ENCODE results near the gene RXRB. TPM values are rescaled to one million over a fixed set of nuclear protein-coding genes. Genes with fewer than 3 reads are reported as not detected.

Gene RXRB
- total and polyA plus RNA-seq, 7 donors = 19.2 to 45.9 (median 34.7) TPM

DNA sequence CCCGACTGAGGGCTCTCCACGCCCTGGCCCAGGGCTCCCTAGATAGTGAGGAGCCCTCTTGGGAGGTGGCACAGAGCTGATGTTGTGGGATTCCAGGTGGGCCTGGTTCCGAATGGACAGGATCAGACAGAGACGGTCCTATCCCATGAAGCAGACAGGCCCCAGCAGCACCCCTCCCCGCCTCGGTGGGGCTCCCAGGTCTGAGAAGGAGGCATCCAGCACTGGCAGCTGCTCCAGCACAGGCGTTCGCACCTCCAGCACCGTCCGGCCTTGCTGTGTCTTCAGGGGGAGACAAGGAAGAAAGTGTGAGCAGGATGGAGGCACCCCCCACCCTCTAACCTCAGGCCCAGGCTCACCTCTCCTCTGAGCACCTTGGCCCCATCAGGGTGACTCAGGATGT is 36.9 kb downstream of the RXRB start:
- DNase-seq (no peak), ATAC-seq (no peak)
- 80 to 89% (median 86%) methylated on average over 10 of the region's 10 CpGs for WGBS, 3 donors

DNA sequence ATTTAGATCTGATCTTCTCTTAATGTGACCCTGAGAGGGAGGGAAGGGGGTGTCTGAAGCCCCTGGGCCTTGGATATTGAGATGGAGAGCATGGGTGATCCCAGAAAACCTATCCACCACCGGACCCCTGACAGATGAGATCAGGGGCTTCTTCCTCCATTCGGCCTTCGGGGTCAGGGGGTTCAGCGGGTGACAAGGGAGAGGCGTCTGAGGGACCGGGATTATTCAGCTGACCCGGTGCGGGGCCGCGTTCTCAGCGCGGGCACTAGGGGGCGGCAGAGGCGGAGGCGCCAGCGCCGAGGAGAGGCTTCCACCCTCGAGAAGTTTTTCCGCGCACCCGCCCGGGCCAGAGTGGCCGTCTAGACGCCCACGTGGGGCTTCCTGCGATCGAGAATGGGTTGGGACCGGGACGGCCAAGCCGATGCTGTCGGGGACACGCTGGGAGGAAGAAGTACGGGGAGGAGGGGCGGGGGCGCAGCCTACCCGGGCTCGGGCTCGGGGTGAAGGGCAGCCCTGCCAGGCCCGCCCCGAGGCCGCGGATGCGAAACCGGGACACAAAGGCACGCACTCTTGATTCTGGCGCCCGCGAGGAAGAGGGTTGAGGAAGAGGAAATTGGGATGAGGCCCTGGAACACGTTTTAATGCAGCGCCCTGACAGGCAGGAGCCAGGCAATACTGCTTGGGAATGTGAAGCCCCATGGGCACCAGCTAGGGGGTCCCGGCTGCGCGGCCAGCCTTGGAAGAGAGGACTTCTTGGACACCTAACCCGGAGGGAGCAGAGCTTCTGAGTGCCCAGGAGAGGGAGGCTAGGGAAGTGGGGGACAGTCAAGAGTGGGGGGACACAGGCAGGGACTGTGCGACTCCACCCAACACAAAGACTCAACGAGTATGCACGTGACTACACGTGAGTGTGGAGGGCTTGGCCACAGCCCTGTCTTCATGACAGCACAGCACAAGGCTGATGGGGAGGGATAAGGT is 38.8 kb downstream of the RXRB start:
- Histone ChIP-seq H3K9me3 (no peaks in the 10 kb centered on the region), H3K36me3 (ENCODE audit: insufficient read depth in 1 of 2, low read depth in 1 of 2) (no peaks in the 10 kb centered on the region), H3K4me1 (peaks cover 5% of the 10 kb centered on the region), H3K27ac (no peak overlapping the region), H3K4me3 (peak overlapping the region; percentile 70), H3K27me3 (ENCODE audit: insufficient read depth in 3 of 3, low read length in 2 of 3) (no peaks in the 10 kb centered on the region)
- TF ChIP-seq, protein P1, sequence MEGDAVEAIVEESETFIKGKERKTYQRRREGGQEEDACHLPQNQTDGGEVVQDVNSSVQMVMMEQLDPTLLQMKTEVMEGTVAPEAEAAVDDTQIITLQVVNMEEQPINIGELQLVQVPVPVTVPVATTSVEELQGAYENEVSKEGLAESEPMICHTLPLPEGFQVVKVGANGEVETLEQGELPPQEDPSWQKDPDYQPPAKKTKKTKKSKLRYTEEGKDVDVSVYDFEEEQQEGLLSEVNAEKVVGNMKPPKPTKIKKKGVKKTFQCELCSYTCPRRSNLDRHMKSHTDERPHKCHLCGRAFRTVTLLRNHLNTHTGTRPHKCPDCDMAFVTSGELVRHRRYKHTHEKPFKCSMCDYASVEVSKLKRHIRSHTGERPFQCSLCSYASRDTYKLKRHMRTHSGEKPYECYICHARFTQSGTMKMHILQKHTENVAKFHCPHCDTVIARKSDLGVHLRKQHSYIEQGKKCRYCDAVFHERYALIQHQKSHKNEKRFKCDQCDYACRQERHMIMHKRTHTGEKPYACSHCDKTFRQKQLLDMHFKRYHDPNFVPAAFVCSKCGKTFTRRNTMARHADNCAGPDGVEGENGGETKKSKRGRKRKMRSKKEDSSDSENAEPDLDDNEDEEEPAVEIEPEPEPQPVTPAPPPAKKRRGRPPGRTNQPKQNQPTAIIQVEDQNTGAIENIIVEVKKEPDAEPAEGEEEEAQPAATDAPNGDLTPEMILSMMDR (IDR thresholded peaks at IDR 0.05) = peak; percentile 91
- WGBS, 3 donors = 6 to 7% (median 6%) methylated on average over 44 to 58 of the region's 58 CpGs
- intact Hi-C loops (cut with DNase I) = loop anchor here (1.0 to 2.0 kb wide), 3 partner anchors 36 to 87 kb away; no protein-coding TSS in a partner anchor
- DNase-seq (peak; percentile 84 to 90), ATAC-seq (peak; percentile 92 to 100 (median 94))

More for the DNA sequence above, 36.9 kb downstream of the RXRB start:
- Histone ChIP-seq H3K9me3 (no peaks in the 10 kb centered on the region), H3K4me3 (no peak overlapping the region), H3K36me3 (ENCODE audit: insufficient read depth in 1 of 2, low read depth in 1 of 2) (no peaks in the 10 kb centered on the region), H3K4me1 (peaks cover 5% of the 10 kb centered on the region), H3K27me3 (ENCODE audit: insufficient read depth in 3 of 3, low read length in 2 of 3) (no peaks in the 10 kb centered on the region), H3K27ac (no peak overlapping the region)
- intact Hi-C loops (cut with DNase I) = no loop called here
- TF ChIP-seq, protein P1 (IDR thresholded peaks at IDR 0.05) = no peak

DNA sequence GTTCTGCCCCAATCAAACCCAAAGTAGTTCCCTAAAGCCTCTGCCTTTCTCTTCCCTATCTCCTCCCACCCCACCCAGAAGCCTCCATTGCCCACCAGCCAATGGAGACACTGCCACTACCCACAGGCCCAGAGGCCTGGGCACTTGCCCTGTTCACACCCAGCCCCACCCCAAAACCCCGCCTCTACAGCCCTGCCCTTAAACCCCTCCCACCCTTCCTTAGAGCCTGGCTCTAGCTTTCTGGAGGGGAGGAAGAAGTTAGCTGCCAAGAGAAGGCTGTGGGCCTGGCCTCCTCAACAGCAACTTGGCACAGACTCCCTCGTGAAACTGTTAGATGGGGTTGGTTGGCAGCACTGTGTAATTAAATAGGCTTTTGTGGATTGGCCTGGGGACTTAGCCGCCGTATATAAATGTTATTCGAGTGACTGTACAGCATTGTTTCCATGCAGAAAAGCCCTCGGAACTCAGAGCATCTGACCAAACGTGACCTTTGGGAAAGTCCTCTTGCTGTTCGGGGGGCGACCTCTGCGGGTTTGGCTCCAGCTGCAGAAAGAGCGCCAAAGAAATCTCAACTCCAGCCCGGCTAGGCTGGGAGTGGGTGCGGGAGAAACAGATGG is 39.6 kb downstream of the RXRB start:
- Histone ChIP-seq H3K4me3 (peak overlapping the region; percentile 70), H3K9me3 (no peaks in the 10 kb centered on the region), H3K4me1 (peaks cover 5% of the 10 kb centered on the region), H3K27me3 (ENCODE audit: insufficient read depth in 3 of 3, low read length in 2 of 3) (no peaks in the 10 kb centered on the region), H3K27ac (no peak overlapping the region), H3K36me3 (ENCODE audit: insufficient read depth in 1 of 2, low read depth in 1 of 2) (no peaks in the 10 kb centered on the region)
- intact Hi-C loops (cut with DNase I) = loop anchor here (1.0 to 2.0 kb wide), 3 partner anchors 36 to 88 kb away; no protein-coding TSS in a partner anchor
- TF ChIP-seq, protein P1 (IDR thresholded peaks at IDR 0.05) = no peak
- 16 to 24% (median 17%) methylated on average over 13 of the region's 13 CpGs for WGBS, 3 donors
- ATAC-seq (peak; percentile 29 to 67 (median 38)), DNase-seq (peak in 1 of 2 donors; percentile 43)

DNA sequence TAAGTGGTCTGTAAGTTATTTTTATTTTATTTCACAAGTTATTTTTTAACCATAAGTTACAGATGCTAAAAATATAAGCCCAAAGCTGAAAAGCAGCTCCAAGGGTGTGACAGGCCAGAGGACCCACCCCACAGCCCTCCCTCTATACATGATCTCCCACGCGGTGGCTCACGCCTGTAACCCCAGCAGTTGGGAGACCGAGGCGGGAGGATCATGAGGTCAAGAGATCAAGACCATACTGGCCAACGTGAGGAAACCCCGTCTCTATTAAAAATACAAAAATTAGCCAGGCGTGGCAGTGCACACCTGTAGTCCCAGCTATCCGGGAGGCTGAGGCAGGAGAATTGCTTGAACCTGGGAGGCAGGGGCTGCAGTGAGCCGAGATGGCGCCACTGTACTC is 40.4 kb downstream of the RXRB start:
- DNase-seq (no peak), ATAC-seq (no peak)
- Histone ChIP-seq H3K9me3 (no peaks in the 10 kb centered on the region), H3K36me3 (ENCODE audit: insufficient read depth in 1 of 2, low read depth in 1 of 2) (no peaks in the 10 kb centered on the region), H3K4me3 (no peak overlapping the region), H3K27ac (no peak overlapping the region), H3K4me1 (peaks cover 5% of the 10 kb centered on the region), H3K27me3 (ENCODE audit: insufficient read depth in 3 of 3, low read length in 2 of 3) (no peaks in the 10 kb centered on the region)
- TF ChIP-seq, protein P1 (IDR thresholded peaks at IDR 0.05) = no peak
- 88 to 92% (median 91%) methylated on average over 11 of the region's 11 CpGs for WGBS, 3 donors
- intact Hi-C loops (cut with DNase I) = loop anchor here in 1 of 2 donors (2.0 kb wide), 1 partner anchor 89 kb away; no protein-coding TSS in a partner anchor

All from psoas muscle (tissue), 8 donors.